DOHH2 (cell line): ENCODE measurements around the gene TTC7B.

Source experiments
- EZH2phosphoT487 ChIP-seq: fragments of 200-600 bp; sonication (generic); IDR thresholded peaks from 2 replicates; pipeline ENCODE4 v1.6.1; 2017; ENCODE audit warnings: borderline replicate concordance, mild to moderate bottlenecking, antibody characterized with exemption, low read length, moderate library complexity, mixed read lengths
- TF ChIP-seq, protein P1 (sequence below): fragments of 200-600 bp; sonication (generic); IDR thresholded peaks from one replicate; pipeline ENCODE4 v1.5.1; 2014; ENCODE audit warnings: antibody characterized with exemption, mild to moderate bottlenecking, low read depth, low read length; ENCODE audit not compliant: poor library complexity, severe bottlenecking

DNA sequence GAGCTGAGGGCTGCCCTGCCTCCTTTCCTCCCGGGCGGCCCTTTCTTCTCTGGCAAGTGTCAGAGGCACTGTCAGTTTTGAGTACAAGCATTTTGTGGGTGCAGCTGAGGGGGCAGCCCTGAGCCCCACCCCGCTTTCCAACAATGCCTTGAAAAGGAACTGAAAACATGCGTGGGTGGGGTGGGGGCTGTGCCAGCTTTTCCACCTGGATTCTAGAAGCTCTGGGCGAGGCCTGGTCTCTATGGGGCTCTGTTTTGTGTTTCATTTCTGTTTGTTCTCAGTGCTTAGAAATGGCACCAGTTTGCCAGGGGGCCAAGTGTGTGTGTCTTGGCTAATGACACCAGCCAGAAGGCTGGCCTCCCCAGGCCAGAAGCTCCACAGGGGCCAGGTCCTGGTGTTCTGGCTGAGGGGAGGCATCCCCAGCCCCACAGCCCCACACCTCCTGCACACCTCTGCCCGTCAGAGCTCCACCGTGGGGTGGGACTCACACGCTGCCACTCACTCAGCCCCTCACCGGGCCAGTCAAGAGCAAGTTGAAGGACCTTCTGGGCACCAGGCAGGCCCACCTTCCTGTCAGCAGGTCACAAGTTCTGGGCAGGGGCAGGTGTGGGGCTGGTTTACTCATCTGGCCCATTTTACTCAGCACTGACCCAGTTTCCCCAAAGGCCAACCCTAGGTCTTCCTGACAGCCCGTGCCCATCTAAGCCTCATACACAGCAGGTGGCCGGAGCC is 264.3 kb downstream of the TTC7B start:
- TF ChIP-seq, protein P1, sequence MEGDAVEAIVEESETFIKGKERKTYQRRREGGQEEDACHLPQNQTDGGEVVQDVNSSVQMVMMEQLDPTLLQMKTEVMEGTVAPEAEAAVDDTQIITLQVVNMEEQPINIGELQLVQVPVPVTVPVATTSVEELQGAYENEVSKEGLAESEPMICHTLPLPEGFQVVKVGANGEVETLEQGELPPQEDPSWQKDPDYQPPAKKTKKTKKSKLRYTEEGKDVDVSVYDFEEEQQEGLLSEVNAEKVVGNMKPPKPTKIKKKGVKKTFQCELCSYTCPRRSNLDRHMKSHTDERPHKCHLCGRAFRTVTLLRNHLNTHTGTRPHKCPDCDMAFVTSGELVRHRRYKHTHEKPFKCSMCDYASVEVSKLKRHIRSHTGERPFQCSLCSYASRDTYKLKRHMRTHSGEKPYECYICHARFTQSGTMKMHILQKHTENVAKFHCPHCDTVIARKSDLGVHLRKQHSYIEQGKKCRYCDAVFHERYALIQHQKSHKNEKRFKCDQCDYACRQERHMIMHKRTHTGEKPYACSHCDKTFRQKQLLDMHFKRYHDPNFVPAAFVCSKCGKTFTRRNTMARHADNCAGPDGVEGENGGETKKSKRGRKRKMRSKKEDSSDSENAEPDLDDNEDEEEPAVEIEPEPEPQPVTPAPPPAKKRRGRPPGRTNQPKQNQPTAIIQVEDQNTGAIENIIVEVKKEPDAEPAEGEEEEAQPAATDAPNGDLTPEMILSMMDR, result no peak
- no peak for TF ChIP-seq EZH2phosphoT487
